ENCODE results near the gene CDC42EP3. TPM values are rescaled to one million over a fixed set of nuclear protein-coding genes. Genes with fewer than 3 reads are reported as not detected.

The CDC42EP3 gene
- polyA plus RNA-seq, 3 donors from 2014 or later, result 80.7 to 170 (median 81.3) TPM

DNA sequence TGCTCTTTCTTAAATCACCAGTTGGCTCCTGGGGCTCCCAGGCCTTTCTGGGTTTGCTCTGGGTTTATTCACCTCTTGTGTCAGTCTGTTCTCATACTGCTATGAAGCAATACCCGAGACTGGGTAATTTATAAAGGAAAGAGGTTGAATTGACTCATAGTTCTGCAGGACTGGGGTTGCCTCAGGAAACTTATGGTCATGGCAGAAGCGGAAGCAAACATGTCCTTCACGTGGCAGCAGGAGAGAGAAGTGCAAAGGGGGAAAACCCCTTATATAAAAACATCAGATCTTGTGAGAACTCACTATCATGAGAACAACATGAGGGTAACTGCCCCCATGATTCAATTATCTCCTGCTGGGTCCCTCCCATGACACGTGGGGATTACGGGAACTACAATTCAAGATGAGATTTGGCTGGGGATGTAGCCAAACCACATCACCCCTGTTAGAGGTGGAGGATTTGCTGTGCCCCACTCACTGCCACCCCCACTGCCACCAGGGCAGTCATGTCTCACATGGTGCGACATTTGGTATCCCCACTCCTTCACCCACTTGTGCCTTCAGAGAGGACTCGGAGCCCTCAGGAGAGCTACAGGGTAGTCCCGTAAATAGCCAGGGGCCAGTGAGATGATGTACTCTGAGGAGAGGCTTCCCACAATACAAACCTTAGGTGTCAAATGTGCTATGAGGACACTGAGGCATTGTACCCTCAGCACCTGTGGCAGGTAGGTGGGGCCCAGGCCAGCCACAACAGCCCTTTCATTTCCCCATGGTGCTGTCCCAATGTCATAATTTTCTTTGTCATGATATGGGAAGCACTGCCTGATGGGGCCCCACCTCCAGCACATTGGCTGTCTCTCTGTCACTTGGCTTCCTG lies 35.7 kb downstream of the CDC42EP3 start:
- peak; percentile 79 to 83 (median 80) for DNase-seq
- Mint-ChIP-seq H3K36me3 (peaks cover 5 to 14% (median 9%) of the 10 kb centered on the region in 3 donors), H3K4me1 (peaks cover 82 to 94% of the 10 kb centered on the region in 2 donors), H3K27me3 (ENCODE audit: low read depth in 3 of 3) (peaks cover 0 to 2% (median 0%) of the 10 kb centered on the region in 3 donors), H3K9me3 (peaks cover 0 to 2% (median 0%) of the 10 kb centered on the region in 6 donors), H3K4me3 (peak overlapping the region; percentile 61 to 72 (median 68)), H3K27ac (peak overlapping the region; percentile 91 to 97 (median 97))

DNA sequence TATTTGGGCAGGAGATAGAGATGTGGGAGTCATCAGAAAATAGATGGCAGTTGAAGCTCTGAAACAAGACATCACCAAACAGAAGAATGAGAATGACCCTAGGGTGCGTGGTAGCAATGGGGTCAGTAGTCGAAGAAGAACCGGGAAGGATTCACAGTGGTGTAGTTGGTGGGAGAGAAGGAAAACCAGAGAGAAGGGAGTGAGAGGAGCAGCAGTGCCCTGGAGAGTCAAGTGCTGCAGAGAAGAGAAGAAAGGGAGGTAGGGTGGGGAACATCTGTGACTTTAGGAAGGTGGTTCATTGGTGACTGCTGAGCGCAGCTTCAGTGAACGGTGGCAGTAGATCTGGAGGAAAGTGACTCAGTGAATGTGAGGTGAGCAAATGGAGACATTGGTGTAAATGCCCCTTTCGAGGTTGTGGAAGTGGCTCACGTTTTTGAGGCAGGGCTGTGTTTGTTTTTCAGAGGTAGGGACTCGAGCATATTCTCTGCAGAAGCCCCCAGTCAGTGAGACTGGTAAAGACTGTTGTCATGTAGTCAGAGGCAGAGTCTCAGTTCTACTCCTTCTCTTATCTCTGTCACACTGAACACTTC lies 36.4 kb downstream of the CDC42EP3 start:
- peaks cover 0 to 2% (median 0%) of the 10 kb centered on the region in 6 donors for H3K9me3 Mint-ChIP-seq
- peaks cover 5 to 21% (median 5%) of the 10 kb centered on the region in 3 donors for H3K36me3 Mint-ChIP-seq

DNA sequence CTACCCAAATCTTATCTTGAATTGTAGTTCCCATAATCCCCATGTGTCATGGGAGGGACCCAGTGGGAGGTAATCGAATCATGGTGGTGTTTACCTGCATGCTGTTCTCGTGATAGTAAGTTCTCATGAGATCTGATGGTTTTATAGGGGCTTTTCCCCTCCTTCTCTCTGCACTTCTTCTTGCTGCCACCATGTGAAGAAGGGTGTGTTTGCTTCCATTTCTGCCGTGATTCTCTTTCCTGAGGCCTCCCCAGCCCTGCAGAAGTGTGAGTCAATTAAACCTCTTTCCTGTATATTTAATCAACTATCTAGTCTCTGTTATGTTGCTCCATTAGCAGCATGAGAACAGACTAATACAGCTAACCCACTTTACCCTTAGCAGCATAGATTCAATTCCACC lies 37.6 kb downstream of the CDC42EP3 start:
- H3K4me1 Mint-ChIP-seq, result peaks cover 72 to 89% of the 10 kb centered on the region in 2 donors
- H3K36me3 Mint-ChIP-seq, result peaks cover 5 to 25% (median 5%) of the 10 kb centered on the region in 3 donors
- peaks cover 0 to 2% (median 0%) of the 10 kb centered on the region in 6 donors for H3K9me3 Mint-ChIP-seq
- H3K4me3 Mint-ChIP-seq, result peak overlapping the region in 4 of 5 donors; percentile 18 to 44 (median 30)
- DNase-seq, result no peak
- peaks cover 0 to 2% (median 0%) of the 10 kb centered on the region in 3 donors for H3K27me3 Mint-ChIP-seq (ENCODE audit: low read depth in 3 of 3)
- peak overlapping the region; percentile 78 to 97 (median 88) for H3K27ac Mint-ChIP-seq

More for the DNA sequence above, 36.4 kb downstream of the CDC42EP3 start:
- Mint-ChIP-seq H3K27me3 (ENCODE audit: low read depth in 3 of 3) (peaks cover 0 to 2% (median 0%) of the 10 kb centered on the region in 3 donors), H3K4me1 (peaks cover 81 to 98% of the 10 kb centered on the region in 2 donors), H3K4me3 (peak overlapping the region; percentile 40 to 72 (median 67)), H3K27ac (peak overlapping the region; percentile 91 to 97 (median 97))
- no peak for DNase-seq

DNA sequence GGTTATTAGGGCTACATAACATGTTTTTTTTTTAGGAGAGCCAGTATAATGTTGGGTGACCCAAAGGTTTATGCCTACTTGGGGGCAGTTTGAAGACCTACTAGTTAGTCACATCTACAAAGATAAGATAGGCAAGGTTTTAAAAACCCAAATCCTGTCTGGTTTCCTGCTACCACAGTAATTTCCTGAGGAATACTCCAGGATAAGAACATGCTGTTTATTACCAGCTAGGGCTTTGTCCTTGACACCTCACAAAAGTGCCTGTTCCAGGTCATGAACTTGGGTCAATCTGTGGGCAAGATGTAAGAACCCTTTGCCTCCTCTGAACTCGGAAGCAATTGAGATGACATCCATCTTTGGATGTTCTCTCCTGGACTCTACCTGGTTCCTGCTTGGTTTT lies 38.2 kb downstream of the CDC42EP3 start:
- DNase-seq, result no peak
- peaks cover 0 to 2% (median 0%) of the 10 kb centered on the region in 6 donors for H3K9me3 Mint-ChIP-seq
- H3K4me3 Mint-ChIP-seq, result no peak overlapping the region
- H3K4me1 Mint-ChIP-seq, result peaks cover 71 to 83% of the 10 kb centered on the region in 2 donors
- H3K27ac Mint-ChIP-seq, result peak overlapping the region; percentile 78 to 97 (median 88)
- peaks cover 5 to 25% (median 5%) of the 10 kb centered on the region in 3 donors for H3K36me3 Mint-ChIP-seq
- H3K27me3 Mint-ChIP-seq (ENCODE audit: low read depth in 3 of 3), result peaks cover 0 to 2% (median 0%) of the 10 kb centered on the region in 3 donors

DNA sequence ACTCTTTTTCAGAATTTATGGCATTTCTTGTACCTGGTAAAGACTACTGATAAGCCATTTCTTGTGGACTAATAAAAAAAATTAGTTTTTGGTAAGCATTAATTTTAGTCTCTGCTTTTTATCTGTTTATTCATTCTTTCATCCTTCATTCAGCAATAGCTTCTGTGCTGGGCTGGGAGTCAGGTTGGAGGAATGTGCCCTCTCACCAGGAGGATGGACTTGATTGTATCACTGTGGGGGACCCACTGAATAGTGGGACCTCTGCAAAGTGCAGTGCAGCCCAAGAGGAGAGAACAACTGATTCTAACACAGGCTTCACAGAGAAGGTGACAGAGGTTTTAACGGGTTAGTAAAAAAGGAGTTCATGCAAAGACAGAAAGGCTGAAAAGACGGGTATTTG lies 39.1 kb downstream of the CDC42EP3 start:
- H3K4me1 Mint-ChIP-seq, result peaks cover 62 to 75% of the 10 kb centered on the region in 2 donors
- H3K27me3 Mint-ChIP-seq (ENCODE audit: low read depth in 3 of 3), result peaks cover 0 to 2% (median 0%) of the 10 kb centered on the region in 3 donors
- peak overlapping the region in 5 of 6 donors; percentile 1 to 84 (median 35) for H3K27ac Mint-ChIP-seq
- H3K4me3 Mint-ChIP-seq, result peak overlapping the region in 2 of 5 donors; percentile 12 to 15
- DNase-seq, result no peak
- H3K9me3 Mint-ChIP-seq, result peaks cover 0 to 2% (median 0%) of the 10 kb centered on the region in 6 donors
- H3K36me3 Mint-ChIP-seq, result peaks cover 5 to 25% (median 5%) of the 10 kb centered on the region in 3 donors

DNA sequence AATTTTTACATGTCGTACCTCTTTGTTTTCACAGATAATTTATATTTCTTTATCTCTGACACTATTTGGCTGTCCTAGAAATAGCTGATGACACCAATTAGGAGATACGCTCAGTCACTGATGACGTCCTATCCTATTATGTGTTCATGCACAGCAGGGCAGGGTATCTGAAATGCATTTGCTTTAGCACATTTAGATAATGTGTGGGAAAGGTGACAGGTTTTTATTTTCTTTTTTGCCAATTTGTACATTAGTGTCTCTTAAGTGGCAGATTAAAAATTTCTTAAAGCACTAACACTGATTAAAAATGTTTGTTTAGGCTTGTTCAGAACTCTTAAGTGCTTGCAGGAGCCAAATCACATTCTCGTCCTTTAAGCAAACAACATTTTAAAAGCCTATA lies 39.7 kb downstream of the CDC42EP3 start:
- peaks cover 5 to 25% (median 5%) of the 10 kb centered on the region in 3 donors for H3K36me3 Mint-ChIP-seq
- peaks cover 0 to 2% (median 0%) of the 10 kb centered on the region in 3 donors for H3K27me3 Mint-ChIP-seq (ENCODE audit: low read depth in 3 of 3)
- H3K27ac Mint-ChIP-seq, result peak overlapping the region in 1 of 6 donors; percentile 17
- peaks cover 61 to 75% of the 10 kb centered on the region in 2 donors for H3K4me1 Mint-ChIP-seq
- no peak overlapping the region for H3K4me3 Mint-ChIP-seq
- H3K9me3 Mint-ChIP-seq, result peaks cover 0 to 2% (median 0%) of the 10 kb centered on the region in 6 donors
- DNase-seq, result no peak

DNA sequence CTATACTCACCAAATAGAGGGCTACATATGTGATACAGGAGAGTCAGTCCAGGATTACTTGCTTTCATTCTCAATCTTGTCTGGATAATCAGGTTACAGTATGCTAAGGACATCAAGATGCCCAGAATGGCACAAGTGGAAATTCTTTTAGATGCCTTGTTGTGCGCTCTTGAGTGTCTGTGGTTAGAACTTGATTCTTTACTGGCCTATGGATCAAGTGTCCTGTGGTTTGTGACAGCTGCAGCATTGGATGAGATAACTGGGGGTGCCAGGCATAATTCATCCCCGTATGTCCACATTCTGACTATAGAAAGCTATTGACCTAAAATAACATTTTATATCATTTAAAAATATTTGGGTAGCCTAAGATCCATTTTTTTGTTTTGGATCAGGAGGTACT lies 40.1 kb downstream of the CDC42EP3 start:
- Mint-ChIP-seq H3K27ac (no peak overlapping the region), H3K36me3 (peaks cover 5 to 25% (median 5%) of the 10 kb centered on the region in 3 donors), H3K27me3 (ENCODE audit: low read depth in 3 of 3) (peaks cover 0 to 2% (median 0%) of the 10 kb centered on the region in 3 donors), H3K4me1 (peaks cover 61 to 75% of the 10 kb centered on the region in 2 donors), H3K4me3 (no peak overlapping the region), H3K9me3 (peaks cover 0 to 2% (median 0%) of the 10 kb centered on the region in 6 donors)
- no peak for DNase-seq

DNA sequence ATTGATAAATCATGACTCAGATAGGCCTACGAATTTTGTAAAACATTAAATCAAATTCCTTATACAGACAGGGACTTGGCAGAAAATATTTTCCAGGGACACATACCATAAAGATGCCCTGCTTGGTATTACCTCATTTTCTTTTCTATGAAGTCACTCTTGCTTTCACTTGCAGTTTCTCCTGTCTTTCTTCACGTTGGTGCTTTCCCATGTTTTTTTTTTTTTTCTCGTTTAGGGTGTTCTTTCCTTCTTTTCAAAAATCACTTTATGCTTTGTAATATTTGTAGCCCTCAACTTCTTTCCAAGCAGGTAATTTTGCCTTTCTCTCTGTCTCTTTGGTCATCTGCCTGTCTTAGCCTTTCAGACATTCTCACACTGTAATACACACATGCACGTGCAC lies 40.7 kb downstream of the CDC42EP3 start:
- Mint-ChIP-seq H3K9me3 (peaks cover 0 to 2% (median 0%) of the 10 kb centered on the region in 6 donors), H3K4me1 (peaks cover 61 to 75% of the 10 kb centered on the region in 2 donors), H3K27ac (peak overlapping the region in 2 of 6 donors; percentile 5 to 10), H3K36me3 (peaks cover 5 to 25% (median 5%) of the 10 kb centered on the region in 3 donors), H3K4me3 (no peak overlapping the region), H3K27me3 (ENCODE audit: low read depth in 3 of 3) (peaks cover 0 to 2% (median 0%) of the 10 kb centered on the region in 3 donors)
- no peak for DNase-seq

DNA sequence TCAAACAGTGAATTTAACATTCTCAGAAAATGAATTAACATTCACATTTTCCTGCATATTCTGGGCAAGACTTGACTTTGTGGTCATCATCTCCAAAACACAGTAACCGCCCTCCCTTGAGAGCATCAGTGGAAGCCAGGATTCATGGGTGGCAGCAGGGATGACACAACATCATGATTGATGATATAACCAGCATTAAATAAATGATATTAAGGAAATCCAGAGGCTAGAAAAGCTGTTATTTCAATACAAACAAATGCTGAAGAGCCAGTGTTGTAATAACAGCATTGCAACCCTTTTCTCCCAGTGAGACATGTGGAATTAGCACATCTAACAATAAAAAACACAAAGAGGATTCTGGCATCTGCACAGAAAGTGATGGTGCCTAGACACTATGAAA lies 41.1 kb downstream of the CDC42EP3 start:
- DNase-seq, result no peak
- Mint-ChIP-seq H3K36me3 (peaks cover 5 to 25% (median 5%) of the 10 kb centered on the region in 3 donors), H3K9me3 (peaks cover 0 to 2% (median 0%) of the 10 kb centered on the region in 6 donors), H3K27me3 (ENCODE audit: low read depth in 3 of 3) (peaks cover 0 to 2% (median 0%) of the 10 kb centered on the region in 3 donors), H3K4me3 (no peak overlapping the region), H3K4me1 (peaks cover 61 to 75% of the 10 kb centered on the region in 2 donors), H3K27ac (peak overlapping the region in 1 of 6 donors; percentile 5)

DNA sequence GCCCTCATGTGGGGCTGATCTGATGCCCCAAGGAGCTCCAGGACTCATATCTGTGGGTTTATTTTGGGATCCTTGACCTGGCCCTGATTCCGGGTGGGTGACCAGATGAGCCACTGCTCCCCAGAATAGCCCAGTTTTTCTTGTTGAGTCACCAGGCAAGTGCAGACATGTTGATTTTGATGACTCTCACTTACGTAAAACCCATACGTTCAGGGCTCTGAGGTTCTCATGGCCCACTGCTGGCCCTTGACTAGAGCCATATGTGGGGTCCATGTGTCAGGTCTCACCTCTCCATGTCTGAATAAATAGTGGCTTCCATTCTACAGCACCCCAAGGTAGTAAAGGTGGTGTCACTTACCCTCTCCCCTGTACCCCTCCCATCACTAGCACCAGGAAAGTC lies 41.9 kb downstream of the CDC42EP3 start:
- peaks cover 0 to 2% (median 0%) of the 10 kb centered on the region in 6 donors for H3K9me3 Mint-ChIP-seq
- H3K36me3 Mint-ChIP-seq, result peaks cover 5 to 25% (median 5%) of the 10 kb centered on the region in 3 donors
- H3K4me1 Mint-ChIP-seq, result peaks cover 61 to 75% of the 10 kb centered on the region in 2 donors
- H3K27me3 Mint-ChIP-seq (ENCODE audit: low read depth in 3 of 3), result peaks cover 0 to 3% (median 2%) of the 10 kb centered on the region in 3 donors
- no peak overlapping the region for H3K4me3 Mint-ChIP-seq
- no peak for DNase-seq
- H3K27ac Mint-ChIP-seq, result peak overlapping the region in 2 of 6 donors; percentile 25 to 69

DNA sequence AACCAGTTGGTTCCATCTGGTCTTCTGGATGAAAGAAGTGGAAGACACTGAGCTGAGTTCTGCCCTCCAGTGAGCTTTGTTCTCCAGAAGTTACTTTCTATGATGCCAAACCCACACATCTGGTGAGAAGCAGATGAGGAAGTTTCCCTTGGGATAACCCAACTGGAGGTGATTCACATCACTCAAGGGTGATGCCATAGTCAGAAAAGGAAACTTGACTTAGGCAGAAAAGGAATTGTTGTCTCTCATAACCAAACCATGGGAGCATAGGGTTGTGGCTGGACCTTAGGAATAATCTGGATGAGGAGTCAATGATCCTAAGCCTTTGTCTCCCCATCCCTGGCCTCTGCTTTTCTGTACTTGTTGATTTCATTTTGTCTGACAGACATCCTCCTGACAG lies 43.7 kb downstream of the CDC42EP3 start:
- peaks cover 61 to 75% of the 10 kb centered on the region in 2 donors for H3K4me1 Mint-ChIP-seq
- H3K4me3 Mint-ChIP-seq, result no peak overlapping the region
- peaks cover 0 to 2% (median 2%) of the 10 kb centered on the region in 3 donors for H3K27me3 Mint-ChIP-seq (ENCODE audit: low read depth in 3 of 3)
- peaks cover 0 to 2% (median 0%) of the 10 kb centered on the region in 6 donors for H3K9me3 Mint-ChIP-seq
- H3K36me3 Mint-ChIP-seq, result peaks cover 4 to 19% (median 5%) of the 10 kb centered on the region in 3 donors
- H3K27ac Mint-ChIP-seq, result peak overlapping the region in 3 of 6 donors; percentile 12 to 56 (median 30)
- no peak for DNase-seq

DNA sequence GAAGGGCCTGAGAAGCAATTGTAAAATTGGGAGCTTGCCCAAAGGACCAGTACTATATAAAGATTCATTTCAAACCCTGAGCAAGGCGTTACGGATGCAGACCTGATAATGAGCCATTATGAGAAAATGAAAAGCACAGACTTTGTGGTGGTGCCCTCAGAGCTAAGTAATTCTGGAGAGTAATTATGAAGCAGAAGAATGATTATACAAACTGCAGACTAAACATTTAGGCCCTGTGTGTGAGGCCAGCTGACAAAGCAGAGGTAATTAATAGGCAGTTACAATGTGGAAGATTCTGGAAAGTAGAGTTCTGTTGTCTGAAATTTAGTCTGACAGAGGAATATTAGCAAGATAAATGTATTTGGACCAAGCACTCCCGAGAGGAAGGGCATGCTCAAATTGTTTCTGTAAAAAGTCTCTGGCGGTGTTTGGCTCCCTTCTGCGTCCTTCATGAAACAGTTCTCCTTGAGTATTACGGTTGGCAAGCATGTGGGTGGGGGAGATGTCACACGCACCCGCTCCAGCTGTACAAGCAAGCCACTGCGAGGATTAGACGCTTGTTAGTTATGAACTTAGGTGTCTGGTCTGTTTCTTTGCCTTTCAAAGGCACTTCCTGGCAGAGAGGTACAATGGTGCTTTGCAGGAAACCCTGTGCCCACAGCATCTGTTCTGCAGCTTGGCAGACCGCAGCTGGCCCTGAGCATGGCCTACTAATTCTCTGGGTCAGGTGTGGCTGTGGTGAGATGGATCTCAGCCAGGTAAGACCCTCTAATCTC lies 45.5 kb downstream of the CDC42EP3 start:
- peaks cover 0 to 2% (median 0%) of the 10 kb centered on the region in 6 donors for H3K9me3 Mint-ChIP-seq
- H3K27ac Mint-ChIP-seq, result peak overlapping the region; percentile 90 to 100 (median 97)
- peaks cover 56 to 77% of the 10 kb centered on the region in 2 donors for H3K4me1 Mint-ChIP-seq
- peak overlapping the region; percentile 49 to 87 (median 71) for H3K4me3 Mint-ChIP-seq
- H3K27me3 Mint-ChIP-seq (ENCODE audit: low read depth in 3 of 3), result peaks cover 0 to 2% (median 2%) of the 10 kb centered on the region in 3 donors
- peaks cover 3 to 13% (median 8%) of the 10 kb centered on the region in 3 donors for H3K36me3 Mint-ChIP-seq
- peak; percentile 66 to 75 (median 70) for DNase-seq

Measured in immature natural killer cell (primary cell).